GM12878 (cell line): Measurements from ENCODE around the gene KCNH6. TPM values are rescaled to one million over a fixed set of nuclear protein-coding genes. Genes with fewer than 3 reads are reported as not detected.

Experiments
- ATAC-seq: fragments of 200-7000 bp; cut with Tn5 transposase; 3 replicates; pipeline ENCODE4 v1.9.1; 2020; ENCODE audit warnings: mild to moderate bottlenecking, moderate library complexity
- BruUV-seq: library from RNA; stranded (reverse); fragments of 400-500 nt; replicated peaks from 2 replicates; lab custom pipeline; 2021; lab: Mats Ljungman, UMichigan
- CTCF ChIA-PET: fragments of 300-600 bp; sonication (Branson Sonifier 250); formaldehyde crosslinking; extraction: SDS; loops from one replicate; lab custom pipeline; 2021; ENCODE audit warnings: inconsistent platforms; lab: Yijun Ruan, JAX
- POLR2A ChIA-PET: fragments of 350-600 bp; formaldehyde crosslinking; extraction: SDS; loops from one replicate; lab custom pipeline; 2021; ENCODE audit warnings: inconsistent platforms; lab: Charles Lee
- RAD21 ChIA-PET: fragments of 300-600 bp; sonication (Branson Sonifier 250); formaldehyde crosslinking; loops from one replicate; lab custom pipeline; 2023; ENCODE audit warnings: antibody characterized with exemption; ENCODE audit not compliant: unreplicated experiment; lab: Charles Lee
- SMC1A ChIA-PET: fragments of 300-600 bp; sonication (Branson Sonifier 250); formaldehyde crosslinking; loops from one replicate; lab custom pipeline; 2023; ENCODE audit not compliant: unreplicated experiment, uncharacterized antibody; lab: Charles Lee
- DNase-seq: peaks from one replicate; pipeline ENCODE4 v3.0.0-alpha.2; 2011; ENCODE audit warnings: low read depth, low spot score
- FAIRE-seq: peaks from 3 replicates; lab custom pipeline; 2011; peaks lifted over from hg19 to GRCh38; lab: Jason Lieb, UNC
- H2AFZ ChIP-seq: 2 replicates; pipeline ENCODE4 v1.6.0; 2011; ENCODE audit warnings: low read depth, low read length, control low read depth; ENCODE audit not compliant: control insufficient read depth
- H3K27ac ChIP-seq: 2 replicates; pipeline ENCODE4 v1.5.1; 2011; ENCODE audit warnings: control low read depth; ENCODE audit not compliant: control insufficient read depth, insufficient read depth
- H3K27me3 ChIP-seq, 2 experiments: replicated peaks in 1 of 2; 2 replicates each; pipeline versions ENCODE4 v1.6.0 to v1.6.1; 2011; ENCODE audit warnings: low read length in 1 of 2; ENCODE audit not compliant: control insufficient read depth in 2 of 2, insufficient read depth in 2 of 2
- H3K36me3 ChIP-seq, 2 experiments: 2 replicates each; pipeline ENCODE4 v1.5.1; 2011; ENCODE audit warnings: low read length in 1 of 2; ENCODE audit not compliant: control insufficient read depth in 2 of 2, insufficient read depth in 2 of 2
- H3K4me1 ChIP-seq: 2 replicates; pipeline ENCODE4 v1.6.1; 2011; ENCODE audit warnings: mild to moderate bottlenecking, low read length, moderate library complexity, mixed read lengths; ENCODE audit not compliant: control insufficient read depth, insufficient read depth
- H3K4me2 ChIP-seq: 2 replicates; pipeline ENCODE4 v1.6.0; 2011; ENCODE audit warnings: control low read depth; ENCODE audit not compliant: control insufficient read depth, insufficient read depth
- H3K4me3 ChIP-seq: fragments of 200-600 bp; sonication (generic); 2 replicates; pipeline ENCODE4 v1.5.1; 2016
- H3K79me2 ChIP-seq: 2 replicates; pipeline ENCODE4 v1.6.0; 2011; ENCODE audit warnings: low read length; ENCODE audit not compliant: control insufficient read depth, insufficient read depth
- H3K9ac ChIP-seq: 2 replicates; pipeline ENCODE4 v1.8.0; 2011; ENCODE audit warnings: low read length, control low read depth, mixed read lengths; ENCODE audit not compliant: control insufficient read depth, insufficient read depth
- H3K9me3 ChIP-seq: replicated peaks from 3 replicates; pipeline ENCODE4 v1.5.1; 2011; ENCODE audit warnings: mild to moderate bottlenecking, low read length; ENCODE audit not compliant: control insufficient read depth, insufficient read depth
- H4K20me1 ChIP-seq: 2 replicates; pipeline ENCODE4 v1.6.0; 2011; ENCODE audit not compliant: control insufficient read depth, insufficient read depth
- CTCF ChIP-seq, 3 experiments: IDR thresholded peaks in 2 of 3; conservative IDR thresholded peaks in 1 of 3; 2 replicates each; pipeline ENCODE4 v1.5.1; 2011; ENCODE audit warnings: low read depth in 3 of 3, low read length in 3 of 3, mild to moderate bottlenecking in 3 of 3, control low read depth in 2 of 3, moderate library complexity in 2 of 3, inconsistent platforms in 1 of 3, mixed read lengths in 1 of 3; ENCODE audit not compliant: control insufficient read depth in 2 of 3, insufficient read depth in 1 of 3; ENCODE audit errors: extremely low read depth in 1 of 3
- EED ChIP-seq: sonication (generic); IDR thresholded peaks from 2 replicates; pipeline ENCODE4 v1.6.1; 2016; ENCODE audit warnings: antibody characterized with exemption, low read depth
- NFYB ChIP-seq: IDR thresholded peaks from 2 replicates; pipeline ENCODE4 v1.6.1; 2011; ENCODE audit warnings: low read depth, mild to moderate bottlenecking, low read length, improper control_type of control experiment, moderate library complexity; ENCODE audit not compliant: insufficient read depth
- TCF7 ChIP-seq: IDR thresholded peaks from 2 replicates; pipeline ENCODE4 v1.6.1; 2014; ENCODE audit warnings: antibody characterized with exemption, borderline replicate concordance
- WGBS: methylation state at CpG from one replicate; pipeline ENCODE4 v1.1.6; 2016; ENCODE audit warnings: low lambda C conversion rate; ENCODE audit not compliant: insufficient replicate concordance, insufficient coverage; ENCODE audit errors: missing lambda C conversion rate; 5-methylcytosine and 5-hydroxymethylcytosine counted together
- in situ Hi-C: fragments of 300-500 bp; cut with MboI; formaldehyde crosslinking; loops from 9 replicates; pipeline ENCODE4 v1.14.3; 2018; ENCODE audit warnings: mixed read lengths
- intact Hi-C: fragments of 100-400 bp; cut with micrococcal nuclease; formaldehyde crosslinking; loops from one replicate; pipeline ENCODE4 v1.14.2; 2022; ENCODE audit not compliant: unreplicated experiment
- polyA plus RNA-seq, 11 experiments: library from polyadenylated mRNA; depleted of rRNA in 4 of 11; unstranded in 6 of 11; stranded (reverse) in 5 of 11; fragments of >200 nt; fragmentation: Nextera tagmentation in 4 of 11; fragmentation: Illumina TruSeq in 1 of 11; extraction: Ambion mirVana in 4 of 11; extraction: Trizol in 1 of 11; gene quantifications; 1 replicate in 1 of 11; 2 replicates in 10 of 11; pipeline versions ENCODE4 v1.2.1 to v1.2.3, GENCODE V29; 2011 to 2016; ENCODE audit warnings: inconsistent platforms in 2 of 11, missing spikeins in 2 of 11, low read depth in 1 of 11
- total RNA-seq, 4 experiments: library from RNA; depleted of rRNA in 3 of 4; stranded (reverse); fragments of >200 nt in 3 of 4; fragmentation: Illumina TruSeq in 1 of 4; extraction: Trizol in 1 of 4; gene quantifications; 2 replicates each; pipeline versions ENCODE4 v1.2.1 to v1.2.3, GENCODE V29; 2013 to 2021

Gene KCNH6
- total and polyA plus RNA-seq, 10 of the 15 experiments (the other 5 are each of a cell fraction or from before 2014, with no cell fraction given) = not detected

- TF ChIP-seq CTCF (IDR thresholded peaks at IDR 0.05 in 2 of 3, conservative IDR thresholded peaks at IDR 0.05 in 1 of 3; ENCODE audit: control insufficient read depth in 2 of 3, extremely low read depth in 1 of 3, insufficient read depth in 1 of 3, low read depth in 3 of 3, low read length in 3 of 3) = no peak
- no peak for TF ChIP-seq TCF7
- TF ChIP-seq NFYB = no peak
- TF ChIP-seq EED = no peak
- Histone ChIP-seq H3K9ac (no peak overlapping the region), H3K36me3 (no peaks in the 10 kb centered on the region), H3K27ac (no peak overlapping the region), H3K27me3 (no peaks in the 10 kb centered on the region; a peak in 1 of 4 replicates), H3K79me2 (no peaks in the 10 kb centered on the region), H2AFZ (no peak overlapping the region), H4K20me1 (no peaks in the 10 kb centered on the region), H3K4me3 (no peak overlapping the region), H3K4me2 (no peak overlapping the region), H3K4me1 (no peaks in the 10 kb centered on the region), H3K9me3 (no peaks in the 10 kb centered on the region)
- ChIA-PET CTCF (no interaction called here), RAD21 (no interaction called here), POLR2A (no interaction called here), SMC1A (interaction anchor here (0.5 to 1.3 kb wide), 4 partner anchors 10 to 115 kb away, joined by 3 to 4 read pairs (median 3); no protein-coding TSS in a partner anchor)
- WGBS = 73% methylated on average over 32 of the region's 36 CpGs
- no TSS peak for BruUV-seq
- in situ Hi-C loops (no loop called here), intact Hi-C loops (no loop called here)
- DNase-seq = no peak
- no peak for FAIRE-seq
- no peak for ATAC-seq
Measured at GRCh38 chr17:63496663-63497400, 26.3 kb upstream of the KCNH6 start.
